Peyer's patch (tissue), 4 donors: Measurements from ENCODE around the gene ASB6. TPM values are rescaled to one million over a fixed set of nuclear protein-coding genes. Genes with fewer than 3 reads are reported as not detected.

Source experiments
- DNase-seq, 3 donors: peaks; one replicate each; pipeline ENCODE4 v3.0.0-alpha.2; 2017 to 2019
- H3K27ac ChIP-seq, 4 donors: fragments of 200-600 bp; sonication (generic); one replicate each; pipeline ENCODE4 v1.5.1; 2016 to 2019
- H3K27me3 ChIP-seq, 2 donors: fragments of 200-600 bp; sonication (generic); one replicate each; pipeline ENCODE4 v1.5.1; 2019
- H3K36me3 ChIP-seq, 3 donors: fragments of 200-600 bp; sonication (generic); one replicate each; pipeline ENCODE4 v1.5.1; 2016 to 2019
- H3K4me1 ChIP-seq, 4 donors: fragments of 200-600 bp; sonication (generic); one replicate each; pipeline ENCODE4 v1.5.1; 2016 to 2019
- H3K4me3 ChIP-seq, 4 donors: fragments of 200-600 bp; sonication (generic); 1 replicate in 3 of 4; 2 replicates in 1 of 4; pipeline ENCODE4 v1.5.1; 2016 to 2019; ENCODE audit warnings: mild to moderate bottlenecking in 1 of 4
- H3K9me3 ChIP-seq, 4 donors: fragments of 200-600 bp; sonication (generic); one replicate each; pipeline ENCODE4 v1.5.1; 2016 to 2019; ENCODE audit warnings: mild to moderate bottlenecking in 1 of 4
- CTCF ChIP-seq, 6 experiments: fragments of 450-650 bp in 4 of 6; fragments of 200-600 bp in 2 of 6; sonication (generic) in 1 of 6; IDR thresholded peaks; one replicate each; pipeline ENCODE4 v1.5.1; 2017 to 2019; ENCODE audit warnings: antibody characterized with exemption in 6 of 6, mild to moderate bottlenecking in 3 of 6, moderate library complexity in 1 of 6
- POLR2A ChIP-seq, 2 donors: fragments of 450-650 bp; IDR thresholded peaks; one replicate each; pipeline ENCODE4 v1.5.1; 2017; ENCODE audit warnings: antibody characterized with exemption in 2 of 2, mild to moderate bottlenecking in 2 of 2, moderate library complexity in 2 of 2
- total RNA-seq, 4 donors: library from RNA; depleted of rRNA; stranded (reverse); fragments of >200 nt; gene quantifications; one replicate each; pipeline ENCODE4 v1.1.0, GENCODE V29; 2016

Gene ASB6
- total RNA-seq, 4 donors from 2014 or later, result 19.8 to 26.8 (median 23.0) TPM

GRCh38 chr9:129604766-129605163 is 37.2 kb downstream of the ASB6 start:
- TF ChIP-seq POLR2A (IDR thresholded peaks at IDR 0.05) (no peak), CTCF (IDR thresholded peaks at IDR 0.05) (no peak)
- H3K4me1 ChIP-seq, result peaks cover 0 to 23% (median 4%) of the 10 kb centered on the region in 4 donors
- H3K4me3 ChIP-seq, result no peak overlapping the region
- H3K27ac ChIP-seq, result no peak overlapping the region
- H3K27me3 ChIP-seq, result no peaks in the 10 kb centered on the region
- no peaks in the 10 kb centered on the region for H3K9me3 ChIP-seq
- no peak for DNase-seq
- H3K36me3 ChIP-seq, result no peaks in the 10 kb centered on the region

GRCh38 chr9:129604056-129604765 is 37.7 kb downstream of the ASB6 start:
- H3K27me3 ChIP-seq, result no peaks in the 10 kb centered on the region
- TF ChIP-seq CTCF (IDR thresholded peaks at IDR 0.05), result no peak
- no peak for TF ChIP-seq POLR2A (IDR thresholded peaks at IDR 0.05)
- no peak overlapping the region for H3K4me3 ChIP-seq
- no peaks in the 10 kb centered on the region for H3K9me3 ChIP-seq
- DNase-seq, result no peak
- H3K27ac ChIP-seq, result no peak overlapping the region
- H3K4me1 ChIP-seq, result peaks cover 0 to 17% (median 0%) of the 10 kb centered on the region in 4 donors
- no peaks in the 10 kb centered on the region for H3K36me3 ChIP-seq

- no peak for TF ChIP-seq POLR2A (IDR thresholded peaks at IDR 0.05)
- Histone ChIP-seq H3K36me3 (no peaks in the 10 kb centered on the region), H3K4me3 (no peak overlapping the region), H3K9me3 (no peaks in the 10 kb centered on the region), H3K4me1 (peaks cover 0 to 11% (median 3%) of the 10 kb centered on the region in 4 donors), H3K27ac (no peak overlapping the region), H3K27me3 (no peaks in the 10 kb centered on the region)
- DNase-seq, result no peak
Measured at GRCh38 chr9:129602598-129603415, 39.1 kb downstream of the ASB6 start.

- no peak for TF ChIP-seq POLR2A (IDR thresholded peaks at IDR 0.05)
- TF ChIP-seq CTCF (IDR thresholded peaks at IDR 0.05), result no peak
- peaks cover 0 to 16% (median 12%) of the 10 kb centered on the region in 4 donors for H3K4me1 ChIP-seq
- H3K36me3 ChIP-seq, result no peaks in the 10 kb centered on the region
- no peak for DNase-seq
- H3K4me3 ChIP-seq, result no peak overlapping the region
- H3K27me3 ChIP-seq, result no peaks in the 10 kb centered on the region
- no peaks in the 10 kb centered on the region for H3K9me3 ChIP-seq
- no peak overlapping the region for H3K27ac ChIP-seq
Measured at GRCh38 chr9:129601082-129601674, 40.8 kb downstream of the ASB6 start.

- H3K9me3 ChIP-seq, result no peaks in the 10 kb centered on the region
- no peaks in the 10 kb centered on the region for H3K36me3 ChIP-seq
- TF ChIP-seq POLR2A (IDR thresholded peaks at IDR 0.05) (no peak), CTCF (IDR thresholded peaks at IDR 0.05) (no peak)
- H3K4me1 ChIP-seq, result peaks cover 0 to 16% (median 12%) of the 10 kb centered on the region in 4 donors
- peak overlapping the region in 3 of 4 donors; percentile 35 to 48 (median 48) for H3K4me3 ChIP-seq
- DNase-seq, result no peak
- peak overlapping the region; percentile 73 to 90 (median 80) for H3K27ac ChIP-seq
- H3K27me3 ChIP-seq, result no peaks in the 10 kb centered on the region
Measured at GRCh38 chr9:129598089-129598596, 43.8 kb downstream of the ASB6 start.
